Measurements from ENCODE around the gene ARID1B. TPM values are rescaled to one million over a fixed set of nuclear protein-coding genes. Genes with fewer than 3 reads are reported as not detected.

The ARID1B gene
- total RNA-seq, 1 donor from 2014 or later, result 155 TPM

DNA sequence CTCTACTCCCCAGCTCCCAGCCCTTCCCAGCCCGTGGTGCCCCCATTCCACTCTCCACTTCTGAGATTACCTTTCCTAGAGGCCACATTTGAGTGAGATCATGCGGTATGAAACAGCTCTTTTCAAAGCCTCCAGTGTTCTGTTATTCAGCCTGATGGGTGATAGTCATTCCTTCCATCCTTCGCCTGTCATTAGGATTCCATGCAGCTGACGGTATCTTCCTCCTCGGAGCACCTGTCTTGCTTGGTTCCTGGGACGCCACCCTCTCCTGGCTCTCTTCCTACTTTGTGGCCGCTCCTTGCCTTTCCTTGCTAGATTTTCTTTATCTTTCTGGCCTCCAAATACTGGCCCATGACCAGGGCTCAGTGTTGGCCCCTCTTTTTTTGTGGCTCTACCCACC lies 137.0 kb downstream of the ARID1B start:
- Mint-ChIP-seq H3K36me3 (peaks cover 7% of the 10 kb centered on the region), H3K27me3 (ENCODE audit: low read depth) (no peaks in the 10 kb centered on the region), H3K4me1 (peaks cover 17% of the 10 kb centered on the region), H3K27ac (no peak overlapping the region), H3K4me3 (no peak overlapping the region), H3K9me3 (no peaks in the 10 kb centered on the region)
- TF ChIP-seq CTCF (IDR thresholded peaks at IDR 0.05; ENCODE audit: unreplicated experiment), result no peak
- no peak for DNase-seq (ENCODE audit: low spot score in 2 of 2, unreplicated experiment in 2 of 2)

DNA sequence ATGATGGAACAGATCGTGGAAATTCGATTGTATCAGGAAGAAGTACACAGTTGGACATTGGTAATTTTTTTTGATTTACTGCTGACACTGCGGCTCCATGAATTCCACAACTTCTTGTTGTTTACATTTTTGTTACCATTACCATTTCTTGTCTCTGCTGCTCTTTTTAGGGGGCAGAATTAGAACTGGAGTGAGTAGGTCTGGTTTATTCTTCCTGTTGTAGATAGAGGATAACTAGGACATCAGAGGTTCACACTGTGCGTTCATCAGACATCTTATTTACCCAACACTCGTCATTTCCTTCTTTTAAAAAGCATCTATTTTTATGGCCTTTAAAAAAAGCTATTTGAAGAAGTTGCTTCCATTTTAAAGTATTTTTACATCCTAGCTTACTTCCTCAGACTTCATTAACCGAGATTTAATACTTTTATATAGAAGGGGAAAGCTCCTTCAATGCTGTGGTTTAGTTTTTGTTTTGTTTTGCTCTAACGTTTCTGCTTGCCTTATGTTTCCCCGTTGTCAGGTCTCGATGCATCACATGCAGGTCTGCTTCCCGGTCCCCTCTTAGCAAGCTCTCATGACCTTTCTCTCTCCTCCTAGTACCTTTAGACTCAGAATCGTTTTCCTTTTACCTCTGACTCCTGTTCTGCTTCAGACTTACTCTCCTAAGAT lies 139.1 kb downstream of the ARID1B start:
- H3K27ac Mint-ChIP-seq, result peak overlapping the region; percentile 8
- no peak for TF ChIP-seq CTCF (IDR thresholded peaks at IDR 0.05; ENCODE audit: unreplicated experiment)
- peaks cover 7% of the 10 kb centered on the region for H3K36me3 Mint-ChIP-seq
- H3K9me3 Mint-ChIP-seq, result no peaks in the 10 kb centered on the region
- no peaks in the 10 kb centered on the region for H3K27me3 Mint-ChIP-seq (ENCODE audit: low read depth)
- H3K4me3 Mint-ChIP-seq, result no peak overlapping the region
- H3K4me1 Mint-ChIP-seq, result peaks cover 15% of the 10 kb centered on the region
- no peak for DNase-seq (ENCODE audit: low spot score in 2 of 2, unreplicated experiment in 2 of 2)

GRCh38 chr6:156917213-156917612 lies 140.0 kb downstream of the ARID1B start:
- no peaks in the 10 kb centered on the region for H3K9me3 Mint-ChIP-seq
- no peaks in the 10 kb centered on the region for H3K27me3 Mint-ChIP-seq (ENCODE audit: low read depth)
- no peak for TF ChIP-seq CTCF (IDR thresholded peaks at IDR 0.05; ENCODE audit: unreplicated experiment)
- no peak for DNase-seq (ENCODE audit: low spot score in 2 of 2, unreplicated experiment in 2 of 2)
- peaks cover 15% of the 10 kb centered on the region for H3K4me1 Mint-ChIP-seq
- peaks cover 7% of the 10 kb centered on the region for H3K36me3 Mint-ChIP-seq
- H3K27ac Mint-ChIP-seq, result peak overlapping the region; percentile 13
- H3K4me3 Mint-ChIP-seq, result no peak overlapping the region

DNA sequence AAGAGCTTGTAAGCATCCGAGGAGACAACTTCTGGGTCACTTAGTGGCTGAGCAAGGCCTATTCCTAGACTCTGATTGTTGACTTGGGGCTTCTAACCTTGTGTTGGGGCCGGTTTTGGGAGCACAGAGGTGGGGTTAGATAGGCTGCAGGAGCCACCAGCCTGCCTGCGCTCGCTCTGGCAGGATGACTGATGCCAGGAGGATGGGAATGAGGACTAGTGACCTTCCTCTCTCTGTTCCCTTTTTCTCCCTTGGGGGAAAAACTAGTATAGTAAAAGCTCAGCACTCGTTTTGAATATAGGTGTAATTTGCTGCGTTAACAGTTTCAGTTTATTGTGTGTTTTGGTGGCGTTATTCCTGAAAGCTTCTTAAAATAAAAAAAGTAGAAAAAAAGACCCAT lies 141.5 kb downstream of the ARID1B start:
- no peaks in the 10 kb centered on the region for H3K27me3 Mint-ChIP-seq (ENCODE audit: low read depth)
- TF ChIP-seq CTCF (IDR thresholded peaks at IDR 0.05; ENCODE audit: unreplicated experiment), result no peak
- no peaks in the 10 kb centered on the region for H3K9me3 Mint-ChIP-seq
- peaks cover 13% of the 10 kb centered on the region for H3K4me1 Mint-ChIP-seq
- peaks cover 7% of the 10 kb centered on the region for H3K36me3 Mint-ChIP-seq
- H3K27ac Mint-ChIP-seq, result peak overlapping the region; percentile 32
- no peak for DNase-seq (ENCODE audit: low spot score in 2 of 2, unreplicated experiment in 2 of 2)
- H3K4me3 Mint-ChIP-seq, result no peak overlapping the region

GRCh38 chr6:156919370-156919769 lies 142.2 kb downstream of the ARID1B start:
- Mint-ChIP-seq H3K27me3 (ENCODE audit: low read depth) (no peaks in the 10 kb centered on the region), H3K36me3 (peaks cover 4% of the 10 kb centered on the region), H3K4me1 (peaks cover 13% of the 10 kb centered on the region), H3K9me3 (no peaks in the 10 kb centered on the region), H3K27ac (no peak overlapping the region), H3K4me3 (no peak overlapping the region)
- TF ChIP-seq CTCF (IDR thresholded peaks at IDR 0.05; ENCODE audit: unreplicated experiment), result no peak
- DNase-seq (ENCODE audit: low spot score in 2 of 2, unreplicated experiment in 2 of 2), result no peak
